H1 (cell line): Measurements from ENCODE around the gene ARHGAP24.

Experiments
- GABPA ChIP-seq: IDR thresholded peaks from 2 replicates; pipeline ENCODE4 v1.6.1; 2011; ENCODE audit warnings: mild to moderate bottlenecking, low read length, moderate library complexity, borderline replicate concordance; ENCODE audit not compliant: insufficient read depth
- HDAC6 ChIP-seq: IDR thresholded peaks from one replicate; pipeline ENCODE4 v1.7.1; 2012; ENCODE audit warnings: low read depth, mild to moderate bottlenecking, inconsistent platforms, low read length, moderate library complexity
- RFX5 ChIP-seq: IDR thresholded peaks from 2 replicates; pipeline ENCODE4 v1.6.1; 2011; ENCODE audit warnings: low read depth, low read length, improper control_type of control experiment, borderline replicate concordance
- USF2 ChIP-seq: IDR thresholded peaks from 2 replicates; pipeline ENCODE4 v1.6.1; 2011; ENCODE audit warnings: low read length, improper control_type of control experiment

- no peak for TF ChIP-seq HDAC6
- TF ChIP-seq GABPA, result no peak
- TF ChIP-seq USF2, result no peak
- no peak for TF ChIP-seq RFX5
Observed at GRCh38 chr4:85879518-85879917, 404.6 kb downstream of the ARHGAP24 start.
